ENCODE results near the gene ZNF441.

GRCh38 chr19:11813703-11814028, 46.9 kb downstream of the ZNF441 start:
- TF ChIP-seq ZBTB1 (CRISPR knock-in tag; IDR thresholded peaks at IDR 0.05; ENCODE audit: borderline replicate concordance) = no peak
- TF ChIP-seq TCF7 (IDR thresholded peaks at IDR 0.05; ENCODE audit: low read depth) = no peak
- no peak for TF ChIP-seq MTA3 (CRISPR knock-in tag; IDR thresholded peaks at IDR 0.05)
- no peak for TF ChIP-seq ARID5B (CRISPR knock-in tag; IDR thresholded peaks at IDR 0.05)
- no peak for TF ChIP-seq TAF1 (CRISPR knock-in tag; IDR thresholded peaks at IDR 0.05)
- TF ChIP-seq, protein P1, sequence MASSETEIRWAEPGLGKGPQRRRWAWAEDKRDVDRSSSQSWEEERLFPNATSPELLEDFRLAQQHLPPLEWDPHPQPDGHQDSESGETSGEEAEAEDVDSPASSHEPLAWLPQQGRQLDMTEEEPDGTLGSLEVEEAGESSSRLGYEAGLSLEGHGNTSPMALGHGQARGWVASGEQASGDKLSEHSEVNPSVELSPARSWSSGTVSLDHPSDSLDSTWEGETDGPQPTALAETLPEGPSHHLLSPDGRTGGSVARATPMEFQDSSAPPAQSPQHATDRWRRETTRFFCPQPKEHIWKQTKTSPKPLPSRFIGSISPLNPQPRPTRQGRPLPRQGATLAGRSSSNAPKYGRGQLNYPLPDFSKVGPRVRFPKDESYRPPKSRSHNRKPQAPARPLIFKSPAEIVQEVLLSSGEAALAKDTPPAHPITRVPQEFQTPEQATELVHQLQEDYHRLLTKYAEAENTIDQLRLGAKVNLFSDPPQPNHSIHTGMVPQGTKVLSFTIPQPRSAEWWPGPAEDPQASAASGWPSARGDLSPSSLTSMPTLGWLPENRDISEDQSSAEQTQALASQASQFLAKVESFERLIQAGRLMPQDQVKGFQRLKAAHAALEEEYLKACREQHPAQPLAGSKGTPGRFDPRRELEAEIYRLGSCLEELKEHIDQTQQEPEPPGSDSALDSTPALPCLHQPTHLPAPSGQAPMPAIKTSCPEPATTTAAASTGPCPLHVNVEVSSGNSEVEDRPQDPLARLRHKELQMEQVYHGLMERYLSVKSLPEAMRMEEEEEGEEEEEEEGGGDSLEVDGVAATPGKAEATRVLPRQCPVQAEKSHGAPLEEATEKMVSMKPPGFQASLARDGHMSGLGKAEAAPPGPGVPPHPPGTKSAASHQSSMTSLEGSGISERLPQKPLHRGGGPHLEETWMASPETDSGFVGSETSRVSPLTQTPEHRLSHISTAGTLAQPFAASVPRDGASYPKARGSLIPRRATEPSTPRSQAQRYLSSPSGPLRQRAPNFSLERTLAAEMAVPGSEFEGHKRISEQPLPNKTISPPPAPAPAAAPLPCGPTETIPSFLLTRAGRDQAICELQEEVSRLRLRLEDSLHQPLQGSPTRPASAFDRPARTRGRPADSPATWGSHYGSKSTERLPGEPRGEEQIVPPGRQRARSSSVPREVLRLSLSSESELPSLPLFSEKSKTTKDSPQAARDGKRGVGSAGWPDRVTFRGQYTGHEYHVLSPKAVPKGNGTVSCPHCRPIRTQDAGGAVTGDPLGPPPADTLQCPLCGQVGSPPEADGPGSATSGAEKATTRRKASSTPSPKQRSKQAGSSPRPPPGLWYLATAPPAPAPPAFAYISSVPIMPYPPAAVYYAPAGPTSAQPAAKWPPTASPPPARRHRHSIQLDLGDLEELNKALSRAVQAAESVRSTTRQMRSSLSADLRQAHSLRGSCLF (CRISPR knock-in tag; IDR thresholded peaks at IDR 0.05; ENCODE audit: borderline replicate concordance) = no peak
- TF ChIP-seq, protein P2, sequence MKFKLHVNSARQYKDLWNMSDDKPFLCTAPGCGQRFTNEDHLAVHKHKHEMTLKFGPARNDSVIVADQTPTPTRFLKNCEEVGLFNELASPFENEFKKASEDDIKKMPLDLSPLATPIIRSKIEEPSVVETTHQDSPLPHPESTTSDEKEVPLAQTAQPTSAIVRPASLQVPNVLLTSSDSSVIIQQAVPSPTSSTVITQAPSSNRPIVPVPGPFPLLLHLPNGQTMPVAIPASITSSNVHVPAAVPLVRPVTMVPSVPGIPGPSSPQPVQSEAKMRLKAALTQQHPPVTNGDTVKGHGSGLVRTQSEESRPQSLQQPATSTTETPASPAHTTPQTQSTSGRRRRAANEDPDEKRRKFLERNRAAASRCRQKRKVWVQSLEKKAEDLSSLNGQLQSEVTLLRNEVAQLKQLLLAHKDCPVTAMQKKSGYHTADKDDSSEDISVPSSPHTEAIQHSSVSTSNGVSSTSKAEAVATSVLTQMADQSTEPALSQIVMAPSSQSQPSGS (CRISPR knock-in tag; IDR thresholded peaks at IDR 0.05) = no peak

Data from HepG2 (cell line).